ENCODE data around the gene TBXAS1. TPM values are rescaled to one million over a fixed set of nuclear protein-coding genes. Genes with fewer than 3 reads are reported as not detected.

TBXAS1 gene
- total and polyA plus RNA-seq, 2 of the 8 experiments (the other 6 are each of a cell fraction or from before 2014, with no cell fraction given): 0.86 to 2.1 TPM

GRCh38 chr7:140017543-140017942 lies 188.5 kb downstream of the TBXAS1 start:
- no peak overlapping the region for H2BK15ac ChIP-seq (ENCODE audit: low read length)
- H3K9ac ChIP-seq (replicated peaks in 1 of 4; ENCODE audit: extremely low read depth in 1 of 4, low read depth in 3 of 4, low read length in 3 of 4): no peak overlapping the region
- WGBS, 2 experiments (ENCODE audit: extremely low coverage in 1 of 2, insufficient coverage in 1 of 2, insufficient read length in 1 of 2, insufficient replicate concordance in 2 of 2, low coverage in 1 of 2, low lambda C conversion rate in 2 of 2, missing lambda C conversion rate in 1 of 2): 82% methylated on average over 14 of the region's 15 CpGs; no CpG with 5 or more reads in 1 of the 2 experiments
- POLR2A ChIA-PET (ENCODE audit: partially characterized antibody): no interaction called here
- DNase-seq (ENCODE audit: low read depth in 1 of 2, low spot score in 2 of 2): no peak
- H3K56ac ChIP-seq (replicated peaks; ENCODE audit: insufficient read length, low read depth, low read length): no peak overlapping the region
- no peaks in the 10 kb centered on the region for H3K9me3 ChIP-seq (ENCODE audit: insufficient read depth in 2 of 2, low read depth in 1 of 2, low read length in 1 of 2)
- H2AFZ ChIP-seq (ENCODE audit: low read length): no peak overlapping the region
- no peaks in the 10 kb centered on the region for H3K36me3 ChIP-seq (ENCODE audit: control insufficient read depth in 2 of 4, insufficient read depth in 4 of 4, low read length in 3 of 4)
- no peak overlapping the region for H3K4me3 ChIP-seq (ENCODE audit: extremely low read depth in 1 of 4, insufficient read depth in 2 of 4, low read depth in 3 of 4, low read length in 4 of 4)
- H2BK120ac ChIP-seq (replicated peaks; ENCODE audit: low read depth, low read length): no peak overlapping the region
- H3K23ac ChIP-seq (ENCODE audit: insufficient read length): no peak overlapping the region
- no peak overlapping the region for H3K14ac ChIP-seq (ENCODE audit: insufficient read length)
- no peak overlapping the region for H2BK5ac ChIP-seq (ENCODE audit: low read depth, low read length)
- no peaks in the 10 kb centered on the region for H4K20me1 ChIP-seq (replicated peaks in 1 of 2; ENCODE audit: control insufficient read depth in 1 of 2, insufficient read depth in 2 of 2, low read length in 2 of 2)
- peak overlapping the region; percentile 28 for H4K8ac ChIP-seq (ENCODE audit: extremely low read depth, insufficient read depth, low read length)
- H3K4ac ChIP-seq (replicated peaks; ENCODE audit: insufficient read length, low read depth, low read length): no peak overlapping the region
- no peak overlapping the region for H2BK20ac ChIP-seq (ENCODE audit: low read length)
- H3K18ac ChIP-seq (ENCODE audit: extremely low read depth, low read length): peak overlapping the region; percentile 48; the same call in 1 of the 2 replicates
- no peak overlapping the region for H2AK5ac ChIP-seq (ENCODE audit: low read depth, low read length)
- H3K27me3 ChIP-seq (replicated peaks in 1 of 4; ENCODE audit: control insufficient read depth in 3 of 4, extremely low read depth in 1 of 4, insufficient read depth in 3 of 4, low read length in 3 of 4): no peaks in the 10 kb centered on the region
- CTCF ChIA-PET (ENCODE audit: partially characterized antibody): interaction anchor here (1.5 to 5.0 kb wide), 8 partner anchors 10 to 415 kb away, joined by 3 to 25 read pairs (median 6); no protein-coding TSS in a partner anchor
- H3K4me1 ChIP-seq (replicated peaks in 1 of 4; ENCODE audit: control insufficient read depth in 3 of 4, insufficient read depth in 4 of 4, low read length in 3 of 4): no peaks in the 10 kb centered on the region
- H3K23me2 ChIP-seq (ENCODE audit: low read depth, low read length): no peaks in the 10 kb centered on the region
- H4K5ac ChIP-seq (ENCODE audit: insufficient read length, low read depth, low read length): no peak overlapping the region
- H2BK12ac ChIP-seq (ENCODE audit: low read depth, low read length): no peak overlapping the region
- H3K79me2 ChIP-seq (ENCODE audit: control insufficient read depth in 1 of 2, insufficient read depth in 2 of 2, low read length in 2 of 2): no peaks in the 10 kb centered on the region
- no peak overlapping the region for H4K91ac ChIP-seq (replicated peaks; ENCODE audit: insufficient read length, low read length)
- FAIRE-seq: no peak
- H3K4me2 ChIP-seq (ENCODE audit: insufficient read depth in 1 of 2, low read depth in 2 of 2, low read length in 2 of 2): no peak overlapping the region
- H3K27ac ChIP-seq (ENCODE audit: low read depth, low read length): no peak overlapping the region
- H3K79me1 ChIP-seq (ENCODE audit: low read depth, low read length): no peaks in the 10 kb centered on the region
- TF ChIP-seq, protein P1, sequence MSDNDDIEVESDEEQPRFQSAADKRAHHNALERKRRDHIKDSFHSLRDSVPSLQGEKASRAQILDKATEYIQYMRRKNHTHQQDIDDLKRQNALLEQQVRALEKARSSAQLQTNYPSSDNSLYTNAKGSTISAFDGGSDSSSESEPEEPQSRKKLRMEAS (IDR thresholded peaks at IDR 0.05): no peak
- TF ChIP-seq GTF2F1 (IDR thresholded peaks at IDR 0.05; ENCODE audit: borderline replicate concordance, low read depth, low read length) (no peak), RAD21 (IDR thresholded peaks at IDR 0.05 in 1 of 2, conservative IDR thresholded peaks at IDR 0.05 in 1 of 2; ENCODE audit: low read depth in 2 of 2, low read length in 2 of 2) (no peak), CBX5 (IDR thresholded peaks at IDR 0.05; ENCODE audit: low read depth, low read length) (no peak), EP300 (IDR thresholded peaks at IDR 0.05; ENCODE audit: borderline replicate concordance in 1 of 2, low read depth in 2 of 2, low read length in 2 of 2) (no peak), CBX8 (IDR thresholded peaks at IDR 0.05; ENCODE audit: borderline replicate concordance, low read depth, low read length) (no peak), TCF12 (IDR thresholded peaks at IDR 0.05; ENCODE audit: low read depth, low read length) (no peak), HDAC6 (IDR thresholded peaks at IDR 0.05; ENCODE audit: low read depth, low read length) (no peak), KDM5A (IDR thresholded peaks at IDR 0.05; ENCODE audit: low read length) (no peak)
- TF ChIP-seq, protein P2, sequence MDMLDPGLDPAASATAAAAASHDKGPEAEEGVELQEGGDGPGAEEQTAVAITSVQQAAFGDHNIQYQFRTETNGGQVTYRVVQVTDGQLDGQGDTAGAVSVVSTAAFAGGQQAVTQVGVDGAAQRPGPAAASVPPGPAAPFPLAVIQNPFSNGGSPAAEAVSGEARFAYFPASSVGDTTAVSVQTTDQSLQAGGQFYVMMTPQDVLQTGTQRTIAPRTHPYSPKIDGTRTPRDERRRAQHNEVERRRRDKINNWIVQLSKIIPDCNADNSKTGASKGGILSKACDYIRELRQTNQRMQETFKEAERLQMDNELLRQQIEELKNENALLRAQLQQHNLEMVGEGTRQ (IDR thresholded peaks at IDR 0.05; ENCODE audit: low read length): no peak
- TF ChIP-seq, protein P3, sequence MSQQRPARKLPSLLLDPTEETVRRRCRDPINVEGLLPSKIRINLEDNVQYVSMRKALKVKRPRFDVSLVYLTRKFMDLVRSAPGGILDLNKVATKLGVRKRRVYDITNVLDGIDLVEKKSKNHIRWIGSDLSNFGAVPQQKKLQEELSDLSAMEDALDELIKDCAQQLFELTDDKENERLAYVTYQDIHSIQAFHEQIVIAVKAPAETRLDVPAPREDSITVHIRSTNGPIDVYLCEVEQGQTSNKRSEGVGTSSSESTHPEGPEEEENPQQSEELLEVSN (IDR thresholded peaks at IDR 0.05): no peak

Measured in H1 (cell line).